A549 treated with CORT108297 at 1 μM for 4 hours (cell line): ENCODE measurements around the gene AKIRIN1. TPM values are rescaled to one million over a fixed set of nuclear protein-coding genes. Genes with fewer than 3 reads are reported as not detected.

Experiments used
- total RNA-seq: library from RNA; stranded (reverse); fragments of 200-300 nt; extraction: Qiagen RNA extraction; gene quantifications from 5 replicates; pipeline ENCODE4 v1.2.3, GENCODE V29; 2022

Gene AKIRIN1, protein sequence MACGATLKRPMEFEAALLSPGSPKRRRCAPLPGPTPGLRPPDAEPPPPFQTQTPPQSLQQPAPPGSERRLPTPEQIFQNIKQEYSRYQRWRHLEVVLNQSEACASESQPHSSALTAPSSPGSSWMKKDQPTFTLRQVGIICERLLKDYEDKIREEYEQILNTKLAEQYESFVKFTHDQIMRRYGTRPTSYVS
- 41.1 to 45.3 TPM (median 43.1 TPM) in 5 replicates for total RNA-seq

GRCh38 chr1:38990738-38991637 lies at the start of gene AKIRIN1:
AKIRIN1 (plus strand) TSS chr1:38991276; CDS start chr1:38991381, 105 bp downstream.

GRCh38 chr1:38941527-38942019 lies 49.5 kb upstream of the AKIRIN1 start, which contains the start of gene RHBDL2:
RHBDL2 (minus strand) TSS chr1:38941830; CDS start chr1:38919212, 22,618 bp downstream.

DNA sequence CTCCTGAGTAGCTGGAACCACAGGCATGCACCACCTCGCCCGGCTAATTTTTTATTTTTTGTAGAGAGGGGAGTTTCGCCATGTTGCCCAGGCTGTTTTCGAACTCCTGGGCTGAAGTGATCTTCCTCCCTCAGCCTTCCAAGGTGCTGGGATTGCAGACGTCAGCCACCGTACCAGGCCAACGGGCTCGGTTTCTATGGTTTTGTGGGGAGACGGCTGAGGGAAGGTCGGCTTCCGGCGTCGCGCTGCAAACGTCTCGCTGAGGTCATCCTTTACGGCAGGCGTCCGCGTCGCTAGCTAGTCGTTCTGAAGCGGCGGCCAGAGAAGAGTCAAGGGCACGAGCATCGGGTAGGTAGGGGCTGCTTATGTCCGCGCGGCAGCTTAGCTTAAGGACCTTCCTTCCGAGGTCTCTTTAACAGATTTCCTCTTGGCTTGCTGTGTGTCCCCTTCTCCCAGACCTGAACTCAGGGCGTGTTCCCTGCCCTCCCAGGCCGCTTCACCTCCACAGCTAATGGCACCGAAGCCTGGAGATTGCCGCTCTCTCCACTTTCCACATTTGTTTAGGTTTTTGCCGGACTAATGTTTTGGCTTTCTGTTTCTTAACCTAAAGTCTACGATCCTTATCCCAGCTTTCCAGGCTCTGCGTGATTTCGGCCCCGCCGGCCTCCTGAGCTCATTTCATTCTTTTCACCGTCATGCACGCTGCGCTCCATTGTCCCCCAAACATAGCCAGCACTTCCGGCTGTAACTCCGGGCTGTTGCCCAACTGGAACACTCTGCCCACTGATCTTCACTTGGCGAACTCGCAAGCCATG lies 35.2 kb downstream of the AKIRIN1 start, which contains the start of gene NDUFS5:
Gene NDUFS5 (plus strand): TSS at position 300 of the 815 bp plus-strand sequence. CDS start 2,375 bp downstream, outside the sequence.

Other genes starting within 250 kb of the AKIRIN1 start
- 25.2 to 30.9 TPM (median 27.0 TPM) in 5 replicates for gene RRAGC, start 131.5 kb upstream of the AKIRIN1 start, total RNA-seq
- 17.8 to 23.2 TPM (median 20.7 TPM) in 5 replicates for gene MYCBP, start 117.9 kb upstream of the AKIRIN1 start, total RNA-seq
- not detected in 5 replicates for gene GJA9, start 109.7 kb upstream of the AKIRIN1 start, total RNA-seq
- gene RHBDL2, start 49.4 kb upstream of the AKIRIN1 start, total RNA-seq = 2.5 to 2.7 TPM (median 2.5 TPM) in 5 replicates
- gene NDUFS5, start 35.1 kb downstream of the AKIRIN1 start, total RNA-seq = 392 to 553 TPM (median 430 TPM) in 5 replicates
- 38.2 to 53.1 TPM (median 44.8 TPM) in 5 replicates for gene MACF1, start 213.4 kb downstream of the AKIRIN1 start, total RNA-seq